Measurements from ENCODE around the gene ITGAD.

The ITGAD gene

DNA sequence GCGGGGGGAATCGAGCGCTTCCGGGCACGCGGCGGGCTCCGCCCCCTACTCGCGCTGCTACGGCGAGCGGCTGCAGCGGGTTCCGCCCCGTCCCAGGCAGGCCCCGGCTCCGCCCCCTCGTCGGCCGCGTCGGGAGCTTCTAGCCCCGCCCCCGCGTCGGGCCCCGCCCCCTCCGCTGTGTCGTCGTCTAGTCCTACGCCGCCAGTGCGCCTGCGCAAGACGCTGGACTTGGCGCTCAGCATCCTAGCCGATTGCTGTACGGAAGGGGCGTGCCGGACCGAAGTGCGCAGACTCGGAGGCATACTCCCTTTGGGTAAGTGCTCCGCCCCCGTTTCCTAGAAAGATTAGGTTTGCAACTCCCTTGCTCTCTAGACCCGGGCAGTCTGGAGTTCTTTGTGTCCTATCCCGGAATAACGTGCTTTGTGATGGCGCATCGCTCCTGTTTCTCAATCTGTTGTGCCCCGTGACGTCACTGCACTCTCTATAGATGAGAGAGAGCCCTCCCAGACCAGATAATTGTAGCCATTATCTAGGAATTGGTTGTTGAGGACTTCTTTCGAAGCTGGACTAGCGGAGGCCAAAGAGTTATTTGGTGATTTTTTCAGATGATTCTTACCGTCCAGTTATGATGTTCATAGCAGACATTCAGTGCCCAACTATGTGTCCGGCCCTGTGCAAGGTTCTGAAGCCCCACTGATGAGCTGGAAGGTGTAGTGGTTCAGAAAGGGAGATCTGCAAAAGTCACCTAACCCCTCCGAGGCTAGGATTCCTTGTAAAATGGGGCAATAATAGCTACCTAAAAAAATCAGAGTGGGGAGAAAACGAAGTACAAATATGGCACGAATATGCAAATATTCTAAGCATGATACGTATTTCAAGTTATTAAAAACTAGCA lies 66.8 kb downstream of the ITGAD start:
- peak; percentile 100 for DNase-seq (ENCODE audit: low spot score)

DNA sequence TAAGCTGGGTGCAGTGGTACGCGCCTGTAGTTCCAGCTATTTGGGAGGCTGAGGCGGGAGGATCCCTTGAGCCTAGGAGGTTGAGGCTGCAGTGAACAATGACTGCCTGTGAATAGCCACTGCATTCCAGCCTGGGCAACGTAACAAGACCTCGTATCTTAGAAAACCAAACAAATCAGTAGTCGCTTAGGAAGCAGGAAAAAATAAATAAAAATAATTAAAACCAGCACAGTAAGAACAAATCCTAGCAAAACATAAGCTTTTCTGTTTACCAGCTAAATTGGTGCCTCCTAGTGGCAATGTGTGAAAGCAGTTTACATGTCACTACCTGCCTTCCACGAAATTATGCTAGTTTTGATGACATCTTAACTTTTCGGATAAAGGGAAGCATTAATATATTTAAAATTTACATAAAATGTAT lies 67.5 kb downstream of the ITGAD start:
- peak; percentile 68 for DNase-seq (ENCODE audit: low spot score)

DNA sequence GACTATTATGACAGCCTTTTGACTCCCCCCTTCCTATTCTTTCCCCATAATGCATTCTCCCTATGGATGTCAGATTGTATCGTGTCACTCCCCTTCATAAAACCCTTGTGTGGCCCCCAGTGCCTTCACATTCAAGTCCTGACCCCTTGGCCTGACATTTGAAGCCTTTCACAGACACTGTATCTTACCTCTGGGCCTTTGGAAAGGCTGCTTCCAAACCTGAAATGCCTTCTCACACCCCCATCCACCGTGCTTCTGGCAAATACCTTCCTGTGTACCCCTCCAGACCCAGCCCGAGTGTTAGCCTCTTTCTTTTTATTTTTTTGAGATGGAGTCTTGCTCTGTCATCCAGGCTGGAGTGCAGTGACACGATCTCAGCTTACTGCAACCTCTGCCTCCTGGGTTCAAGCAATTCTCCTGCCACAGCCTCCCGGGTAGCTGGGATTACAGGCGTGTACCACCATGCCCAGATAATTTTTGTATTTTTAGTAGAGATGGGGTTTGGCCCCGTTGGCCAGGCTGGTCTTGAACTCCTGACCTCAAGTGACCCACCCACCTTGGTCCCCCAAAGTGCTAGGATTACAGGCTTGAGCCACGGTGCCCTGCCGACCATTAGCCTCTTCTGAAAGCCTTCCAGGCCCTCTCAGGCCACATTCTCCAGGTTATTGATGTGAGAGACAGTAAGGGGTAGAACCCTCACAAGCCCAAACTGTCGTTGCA lies 68.2 kb downstream of the ITGAD start:
- DNase-seq (ENCODE audit: low spot score), result no peak

DNA sequence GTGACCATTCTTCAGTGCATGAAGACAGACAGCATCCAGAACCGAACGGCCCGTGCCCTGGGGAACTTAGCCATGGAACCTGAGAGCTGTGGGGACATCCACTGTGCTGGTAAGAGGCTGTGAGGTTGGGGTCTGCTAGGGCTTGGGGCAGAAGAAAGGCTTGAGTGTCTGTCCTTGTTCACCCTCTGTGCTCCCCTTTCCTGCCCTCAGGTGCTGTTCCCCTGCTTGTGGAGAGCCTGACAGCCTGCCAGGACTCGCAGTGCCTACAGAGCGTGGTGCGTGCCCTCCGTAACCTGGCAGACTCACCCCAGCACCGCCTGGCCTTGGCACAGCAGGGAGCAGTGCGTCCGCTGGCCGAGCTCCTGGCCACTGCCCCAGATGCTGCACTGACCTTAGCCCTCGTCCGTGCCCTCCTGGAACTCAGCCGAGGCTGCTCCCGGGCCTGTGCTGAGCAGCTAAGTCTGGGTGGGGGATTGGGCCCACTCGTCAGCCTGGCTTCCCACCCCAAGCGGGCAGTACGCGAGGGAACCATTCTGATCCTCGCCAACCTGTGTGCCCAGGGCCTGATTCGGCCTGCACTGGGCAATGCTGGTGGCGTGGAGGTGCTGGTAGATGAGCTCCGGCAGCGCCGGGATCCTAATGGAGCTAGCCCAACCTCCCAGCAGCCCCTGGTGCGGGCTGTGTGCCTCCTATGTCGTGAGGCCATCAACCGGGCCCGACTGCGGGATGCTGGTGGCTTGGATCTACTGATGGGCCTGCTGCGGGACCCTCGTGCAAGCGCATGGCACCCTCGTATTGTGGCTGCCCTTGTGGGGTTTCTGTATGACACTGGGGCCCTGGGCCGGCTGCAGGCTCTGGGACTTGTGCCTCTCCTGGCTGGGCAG lies 69.0 kb downstream of the ITGAD start:
- no peak for DNase-seq (ENCODE audit: low spot score)

DNA sequence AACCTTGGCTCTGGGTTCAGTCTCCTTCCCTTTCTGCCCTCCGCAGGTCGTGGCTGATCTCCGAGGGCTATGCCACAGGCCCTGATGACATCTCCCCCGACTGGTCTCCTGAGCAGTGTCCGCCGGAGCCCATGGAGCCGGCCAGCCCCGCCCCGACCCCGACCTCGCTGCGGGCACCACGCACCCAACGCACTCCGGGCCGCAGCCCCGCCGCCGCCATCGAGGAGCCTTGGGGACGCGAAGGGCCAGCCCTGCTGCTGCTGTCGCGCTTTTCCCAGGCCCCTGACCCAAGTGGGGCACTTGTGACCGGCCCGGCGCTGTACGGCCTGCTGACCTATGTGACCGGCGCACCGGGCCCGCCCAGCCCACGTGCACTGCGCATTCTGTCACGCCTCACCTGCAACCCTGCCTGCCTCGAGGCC lies 71.2 kb downstream of the ITGAD start:
- DNase-seq (ENCODE audit: low spot score), result no peak

DNA sequence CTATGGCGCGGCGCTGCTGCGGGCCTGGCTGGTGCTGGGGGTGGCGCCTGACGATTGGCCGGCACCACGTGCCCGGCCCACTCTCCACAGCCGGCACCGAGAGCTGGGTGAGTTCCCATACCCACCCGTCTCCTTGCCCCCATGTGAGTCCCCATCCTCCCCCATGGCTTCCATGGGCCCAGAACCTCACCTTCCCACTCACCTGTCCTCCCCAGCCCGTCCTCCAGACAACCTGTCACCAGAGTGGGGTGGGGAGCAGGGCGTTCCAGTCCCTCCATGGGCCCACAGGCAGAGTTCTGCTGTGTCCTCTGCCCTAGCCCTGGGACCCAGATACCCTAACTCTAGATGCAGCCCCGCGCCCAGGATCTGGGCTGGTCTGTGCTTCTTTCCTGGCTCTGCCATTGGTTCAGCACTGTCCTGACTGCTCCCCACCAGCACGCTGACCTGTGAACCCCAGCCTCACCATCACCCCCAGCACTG lies 71.7 kb downstream of the ITGAD start:
- no peak for DNase-seq (ENCODE audit: low spot score)

DNA sequence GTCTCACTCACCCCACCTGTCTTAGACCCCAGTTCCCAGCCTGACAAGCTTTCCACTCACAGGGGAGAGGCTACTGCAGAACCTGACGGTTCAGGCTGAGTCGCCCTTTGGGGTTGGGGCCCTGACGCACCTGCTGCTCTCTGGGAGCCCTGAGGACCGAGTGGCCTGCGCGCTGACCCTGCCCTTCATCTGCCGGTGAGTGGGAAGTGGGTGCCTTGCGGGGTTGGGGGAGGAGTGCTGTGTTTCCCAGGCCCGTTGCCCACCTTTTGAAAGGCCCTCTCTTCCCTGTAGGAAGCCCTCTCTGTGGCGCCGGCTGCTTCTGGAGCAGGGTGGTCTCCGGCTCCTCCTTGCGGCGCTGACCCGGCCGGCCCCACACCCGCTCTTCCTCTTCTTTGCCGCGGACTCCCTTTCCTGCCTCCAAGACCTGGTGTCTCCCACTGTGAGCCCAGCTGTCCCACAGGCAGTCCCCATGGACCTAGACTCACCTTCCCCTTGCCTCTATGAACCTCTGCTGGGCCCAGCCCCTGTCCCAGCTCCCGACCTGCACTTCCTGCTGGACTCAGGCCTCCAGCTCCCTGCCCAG lies 72.7 kb downstream of the ITGAD start:
- DNase-seq (ENCODE audit: low spot score), result no peak

DNA sequence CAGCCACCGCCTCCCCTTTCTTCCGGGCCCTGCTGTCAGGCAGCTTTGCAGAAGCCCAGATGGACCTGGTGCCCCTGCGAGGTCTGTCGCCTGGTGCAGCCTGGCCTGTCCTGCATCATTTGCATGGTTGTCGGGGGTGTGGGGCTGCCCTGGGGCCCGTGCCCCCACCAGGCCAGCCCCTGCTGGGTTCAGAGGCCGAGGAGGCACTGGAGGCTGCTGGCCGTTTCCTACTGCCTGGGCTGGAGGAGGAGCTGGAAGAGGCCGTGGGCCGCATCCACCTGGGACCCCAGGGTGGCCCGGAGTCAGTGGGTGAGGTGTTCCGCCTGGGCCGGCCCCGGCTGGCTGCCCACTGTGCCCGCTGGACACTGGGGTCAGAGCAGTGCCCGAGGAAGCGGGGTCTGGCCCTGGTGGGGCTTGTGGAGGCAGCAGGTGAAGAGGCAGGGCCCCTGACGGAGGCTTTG lies 73.3 kb downstream of the ITGAD start:
- no peak for DNase-seq (ENCODE audit: low spot score)

DNA sequence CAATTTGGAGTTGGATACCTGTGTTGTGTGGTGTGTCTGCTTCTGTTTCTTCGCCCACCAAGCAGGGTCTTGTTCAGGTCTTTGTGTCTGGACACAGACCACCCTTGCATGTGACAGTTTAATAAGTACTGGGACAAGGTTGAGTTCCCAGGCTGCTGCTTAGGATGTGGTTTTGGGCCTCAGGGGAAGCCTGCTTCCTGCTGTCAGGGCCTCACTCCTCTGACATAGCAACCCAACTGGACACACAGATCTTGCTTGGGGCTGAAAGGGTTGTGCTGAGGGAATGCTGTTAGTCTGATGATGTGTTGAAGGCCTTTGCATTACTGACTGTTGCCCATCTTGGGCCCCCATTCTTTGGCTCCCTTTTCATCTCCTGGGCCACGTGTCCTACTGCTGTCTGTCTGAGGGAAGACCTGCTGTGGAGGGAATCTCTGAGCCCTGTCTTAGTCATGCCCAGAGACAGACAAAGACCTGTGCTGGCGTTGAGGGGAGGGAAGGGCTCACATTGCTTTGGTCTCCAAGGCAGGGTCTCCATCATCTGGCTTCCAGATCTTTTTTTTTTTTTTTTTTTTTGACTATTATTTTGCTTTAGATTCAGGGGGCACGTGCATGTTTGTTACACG lies 74.1 kb downstream of the ITGAD start:
- no peak for DNase-seq (ENCODE audit: low spot score)

DNA sequence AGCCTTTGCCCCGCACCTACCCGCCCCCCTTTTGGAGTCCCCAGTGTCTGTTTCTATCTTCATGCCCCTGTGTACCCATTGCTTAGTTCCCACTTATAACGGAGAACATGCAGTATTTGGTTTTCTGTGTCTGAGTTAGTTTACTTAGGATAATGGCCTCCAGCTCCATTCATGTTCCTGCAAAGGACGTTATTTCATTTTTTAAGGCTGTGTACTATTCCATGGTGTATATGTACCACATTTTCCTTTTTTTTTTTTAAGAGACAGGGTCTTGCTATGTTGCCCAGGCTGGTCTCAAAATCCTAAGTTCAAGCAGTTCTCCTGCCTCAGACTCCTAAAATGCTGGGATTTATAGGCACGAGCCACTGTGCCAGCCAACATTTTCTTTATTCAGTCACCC lies 74.7 kb downstream of the ITGAD start:
- DNase-seq (ENCODE audit: low spot score), result no peak

DNA sequence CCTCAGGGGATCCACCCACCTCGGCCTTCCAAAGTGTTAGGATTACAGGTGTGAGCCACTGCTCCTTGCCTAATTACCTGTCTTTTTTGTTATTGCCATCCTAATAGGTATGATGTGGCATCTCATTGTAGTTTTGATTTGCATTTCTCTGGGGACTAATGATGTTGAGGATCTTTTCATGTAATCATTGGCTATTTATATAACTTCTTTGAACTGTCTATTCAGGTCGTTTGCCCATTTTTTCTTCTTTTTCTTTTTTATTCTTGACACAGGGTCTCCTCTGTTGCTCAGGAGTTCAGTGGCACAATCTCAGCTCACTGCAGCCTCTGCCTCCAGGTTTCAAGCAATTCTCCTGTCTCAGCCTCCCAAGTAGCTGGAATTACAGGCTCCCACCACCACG lies 77.5 kb downstream of the ITGAD start:
- DNase-seq (ENCODE audit: low spot score), result no peak

DNA sequence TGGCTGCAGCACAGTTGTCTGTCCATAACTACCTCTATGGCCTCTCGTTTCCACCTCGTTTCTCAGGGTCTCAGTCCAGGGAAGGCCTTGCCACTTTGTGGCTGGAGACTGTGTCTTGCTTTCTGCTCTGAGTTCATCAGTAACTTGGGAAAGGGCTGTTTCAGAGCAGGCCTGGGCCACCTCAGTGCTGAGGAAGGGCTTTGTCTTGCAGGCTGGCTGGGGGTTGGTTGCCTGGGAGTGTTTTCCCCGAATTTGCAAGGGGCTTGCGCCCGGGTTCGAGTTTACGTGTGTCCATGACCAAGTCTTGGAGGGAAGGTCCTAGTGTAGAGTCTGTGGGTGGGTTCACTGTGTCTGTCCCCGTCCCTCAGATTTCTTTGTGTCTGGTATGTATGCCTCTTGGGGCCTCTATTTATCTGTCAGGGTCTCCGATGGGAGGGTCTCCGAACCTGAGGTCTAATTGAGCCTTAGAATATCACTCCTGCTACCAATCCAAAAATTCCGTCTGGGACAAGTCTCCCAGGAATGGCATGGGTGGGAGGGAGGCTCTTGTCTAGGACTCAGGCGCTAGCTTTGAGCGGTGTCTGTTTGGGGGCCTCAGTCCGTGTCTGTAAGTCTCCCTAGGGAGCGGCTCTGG lies 78.2 kb downstream of the ITGAD start:
- DNase-seq (ENCODE audit: low spot score), result no peak

DNA sequence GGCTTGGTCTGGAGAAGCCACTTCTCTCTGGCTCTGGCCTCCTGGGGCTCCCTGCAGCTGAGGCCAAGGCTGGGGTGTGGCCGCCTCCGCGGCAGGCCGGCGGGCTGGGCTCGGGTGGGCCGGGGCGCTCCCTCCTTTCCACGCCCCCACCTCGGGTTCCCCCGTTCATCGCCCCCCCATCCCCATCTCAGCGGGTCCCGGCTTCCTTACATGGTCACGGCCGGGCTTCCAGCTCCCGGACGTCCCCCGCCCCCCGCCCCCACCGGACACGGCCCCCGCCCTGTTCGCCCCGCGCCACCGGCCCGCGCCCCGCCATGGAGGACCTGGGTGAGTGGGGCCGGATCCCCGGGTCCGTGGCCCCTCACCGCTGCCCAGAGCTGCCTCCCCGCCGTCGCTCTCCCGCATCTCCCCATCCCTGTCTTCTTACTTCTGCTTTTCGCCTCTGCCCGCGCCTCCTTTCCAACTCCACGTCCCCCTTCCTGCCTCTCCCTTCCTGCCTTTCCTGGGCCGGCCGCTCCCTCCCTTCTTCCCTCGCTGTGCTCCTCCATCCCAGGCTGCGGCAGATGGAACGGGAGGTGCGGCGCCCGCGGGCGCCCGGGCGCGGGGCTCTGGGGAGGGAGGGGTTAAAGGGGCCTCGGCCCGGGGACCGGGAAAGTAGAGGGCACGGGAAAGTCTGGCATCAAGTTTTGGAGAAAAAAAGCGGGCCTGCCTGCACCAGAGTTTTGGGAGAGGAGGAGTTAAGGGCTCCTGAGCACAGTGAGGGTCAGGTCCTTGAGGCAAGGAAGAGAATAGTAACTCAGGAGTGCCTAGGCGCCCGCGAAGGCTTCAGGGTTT lies 79.0 kb downstream of the ITGAD start, which contains the start of gene TGFB1I1:
TGFB1I1 (plus strand) TSS at position 278 of the 834 bp plus-strand sequence; CDS start at position 315, 37 bp downstream.
- peak; percentile 22 for DNase-seq (ENCODE audit: low spot score)

DNA sequence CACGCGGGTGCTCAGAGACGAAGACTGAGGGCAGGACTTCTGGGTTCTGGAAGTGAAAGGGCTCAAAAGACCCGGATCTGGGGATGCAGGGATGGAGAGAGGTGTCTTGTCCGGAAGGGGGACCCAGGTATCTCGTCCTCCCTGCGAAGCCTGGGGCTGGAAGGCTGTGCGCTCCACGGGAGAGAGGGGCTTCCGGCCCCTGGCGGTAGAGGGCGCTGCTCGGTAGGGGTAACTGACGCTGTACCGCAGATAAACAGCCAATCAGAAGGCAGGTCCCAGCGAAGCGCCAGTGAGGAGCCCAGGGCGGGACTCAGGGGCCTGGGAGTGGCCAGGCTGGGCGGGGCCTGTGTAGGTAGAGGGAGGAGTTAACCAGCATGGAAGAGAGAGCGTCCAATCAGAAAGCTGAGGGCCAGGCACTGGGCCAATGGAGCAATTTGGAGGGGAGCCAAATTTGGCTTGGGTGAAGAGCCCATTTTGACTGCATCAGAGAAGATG lies 79.6 kb downstream of the ITGAD start:
- peak; percentile 97 for DNase-seq (ENCODE audit: low spot score)

DNA sequence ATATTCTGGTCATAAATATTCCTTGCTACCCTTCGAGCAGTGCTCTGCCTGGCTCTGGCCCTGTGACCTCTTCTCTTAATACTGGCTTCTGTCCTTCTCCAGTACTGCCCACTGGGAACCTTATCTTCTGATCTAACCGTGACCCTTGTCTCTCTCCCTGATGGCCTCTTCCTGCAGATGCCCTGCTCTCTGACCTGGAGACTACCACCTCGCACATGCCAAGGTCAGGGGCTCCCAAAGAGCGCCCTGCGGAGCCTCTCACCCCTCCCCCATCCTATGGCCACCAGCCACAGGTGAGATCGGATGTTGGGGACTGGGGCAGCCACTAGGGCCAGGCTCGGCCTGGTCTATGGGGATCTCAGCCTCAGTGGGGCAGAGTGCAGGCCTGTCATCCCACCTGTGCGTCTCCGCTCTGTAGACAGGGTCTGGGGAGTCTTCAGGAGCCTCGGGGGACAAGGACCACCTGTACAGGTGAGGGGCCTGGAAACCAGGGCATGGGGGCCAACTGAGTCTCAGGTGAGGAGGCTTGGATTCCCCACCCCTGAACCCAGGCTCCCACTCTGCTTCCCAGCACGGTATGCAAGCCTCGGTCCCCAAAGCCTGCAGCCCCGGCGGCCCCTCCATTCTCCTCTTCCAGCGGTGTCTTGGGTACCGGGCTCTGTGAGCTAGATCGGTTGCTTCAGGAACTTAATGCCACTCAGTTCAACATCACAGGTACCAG lies 80.3 kb downstream of the ITGAD start:
- no peak for DNase-seq (ENCODE audit: low spot score)

DNA sequence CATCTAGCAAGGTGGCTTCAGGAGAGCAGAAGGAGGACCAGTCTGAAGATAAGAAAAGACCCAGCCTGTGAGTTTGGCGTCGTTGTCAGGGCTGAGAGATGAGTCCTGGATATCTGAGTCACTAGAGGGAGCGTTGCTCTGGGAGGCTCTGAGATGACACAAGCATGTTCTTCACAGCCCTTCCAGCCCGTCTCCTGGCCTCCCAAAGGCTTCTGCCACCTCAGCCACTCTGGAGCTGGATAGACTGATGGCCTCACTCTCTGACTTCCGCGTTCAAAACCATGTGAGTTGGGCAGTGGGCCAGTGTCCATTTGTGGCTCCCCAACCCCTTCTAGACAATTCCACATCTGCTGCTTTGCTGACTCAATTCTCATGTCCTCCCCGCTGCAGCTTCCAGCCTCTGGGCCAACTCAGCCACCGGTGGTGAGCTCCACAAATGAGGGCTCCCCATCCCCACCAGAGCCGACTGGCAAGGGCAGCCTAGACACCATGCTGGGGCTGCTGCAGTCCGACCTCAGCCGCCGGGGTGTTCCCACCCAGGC lies 81.1 kb downstream of the ITGAD start:
- peak; percentile 61 for DNase-seq (ENCODE audit: low spot score)

DNA sequence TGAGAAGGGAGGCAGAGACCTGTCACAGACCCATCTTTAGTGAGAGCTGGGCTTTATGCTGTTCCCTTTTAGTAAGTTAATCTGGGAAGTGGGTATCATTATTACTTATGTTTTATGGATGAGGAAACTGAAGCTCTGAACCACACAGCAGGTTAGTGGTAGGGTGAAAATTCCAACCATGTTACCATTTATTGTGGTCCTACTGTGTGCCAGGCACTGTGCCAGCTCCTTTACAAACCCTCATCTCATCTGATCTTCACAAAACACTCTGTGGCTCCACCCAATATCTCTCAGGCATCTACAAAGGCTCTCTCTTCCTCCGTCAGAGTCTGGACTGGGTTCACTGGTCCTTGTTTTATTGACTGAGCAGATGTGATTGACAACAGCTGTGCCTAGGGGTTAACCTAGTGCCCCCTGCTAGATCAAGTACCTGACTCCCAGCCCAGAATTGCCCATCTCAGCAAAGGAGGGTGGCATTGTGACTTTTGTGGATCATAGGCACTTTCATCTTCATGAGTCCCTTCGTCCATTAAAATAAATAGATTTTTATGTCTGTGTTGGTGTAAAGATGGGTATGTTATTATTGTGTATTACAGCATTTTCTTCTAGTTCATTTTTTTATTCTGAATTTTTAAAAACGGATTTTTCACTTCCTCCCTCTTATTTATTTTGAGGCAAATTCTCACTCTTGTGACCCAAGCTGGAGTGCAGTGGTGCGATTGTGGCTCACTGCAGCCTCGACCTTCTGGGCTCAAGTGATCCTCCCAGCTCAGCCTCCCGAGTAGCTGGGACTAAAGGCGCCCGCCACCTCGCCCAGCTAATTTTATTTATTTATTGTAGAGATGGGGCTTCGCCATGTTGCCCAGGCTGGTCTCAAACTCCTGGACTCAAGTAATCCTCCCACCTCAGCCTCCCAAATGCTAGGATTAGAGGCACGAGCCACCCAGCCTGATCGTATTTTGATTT lies 81.9 kb downstream of the ITGAD start:
- DNase-seq (ENCODE audit: low spot score), result no peak
